Measurements from ENCODE around the gene CHCHD3.

CHCHD3 gene

GRCh38 chr7:132765861-132766260 lies 316.0 kb downstream of the CHCHD3 start:
- no peak for FAIRE-seq
- TF ChIP-seq SPI1 (IDR thresholded peaks at IDR 0.05; ENCODE audit: low read depth, low read length) (no peak), PAX5 (IDR thresholded peaks at IDR 0.05; ENCODE audit: insufficient read depth, low read length, severe bottlenecking) (no peak), POLR2AphosphoS5 (IDR thresholded peaks at IDR 0.05; ENCODE audit: low read depth, low read length) (no peak), POU2F2 (IDR thresholded peaks at IDR 0.05; ENCODE audit: low read depth, low read length) (no peak), TAF1 (IDR thresholded peaks at IDR 0.05; ENCODE audit: low read depth, low read length) (no peak), POLR2A (IDR thresholded peaks at IDR 0.05; ENCODE audit: low read depth, low read length) (no peak)
- DNase-seq (ENCODE audit: insufficient read length, low spot score): no peak

GRCh38 chr7:132764762-132765161 lies 317.1 kb downstream of the CHCHD3 start:
- TF ChIP-seq POLR2A (IDR thresholded peaks at IDR 0.05; ENCODE audit: low read depth, low read length): no peak
- no peak for FAIRE-seq
- no peak for DNase-seq (ENCODE audit: insufficient read length, low spot score)

- FAIRE-seq (no peak), DNase-seq (ENCODE audit: insufficient read length, low spot score) (no peak)
- TF ChIP-seq PAX5 (IDR thresholded peaks at IDR 0.05; ENCODE audit: insufficient read depth, low read length, severe bottlenecking): no peak
- TF ChIP-seq SPI1 (IDR thresholded peaks at IDR 0.05; ENCODE audit: low read depth, low read length): no peak
- TF ChIP-seq POLR2AphosphoS5 (IDR thresholded peaks at IDR 0.05; ENCODE audit: low read depth, low read length): no peak
- no peak for TF ChIP-seq POLR2A (IDR thresholded peaks at IDR 0.05; ENCODE audit: low read depth, low read length)
- no peak for TF ChIP-seq TAF1 (IDR thresholded peaks at IDR 0.05; ENCODE audit: low read depth, low read length)
- TF ChIP-seq POU2F2 (IDR thresholded peaks at IDR 0.05; ENCODE audit: low read depth, low read length): no peak
These were observed 321.0 kb downstream of the CHCHD3 start for GRCh38 chr7:132760866-132761265.

GRCh38 chr7:132760244-132760623 lies 321.7 kb downstream of the CHCHD3 start:
- no peak for TF ChIP-seq PAX5 (IDR thresholded peaks at IDR 0.05; ENCODE audit: insufficient read depth, low read length, severe bottlenecking)
- no peak for TF ChIP-seq POLR2A (IDR thresholded peaks at IDR 0.05; ENCODE audit: low read depth, low read length)
- no peak for TF ChIP-seq POU2F2 (IDR thresholded peaks at IDR 0.05; ENCODE audit: low read depth, low read length)
- TF ChIP-seq TAF1 (IDR thresholded peaks at IDR 0.05; ENCODE audit: low read depth, low read length): no peak
- TF ChIP-seq SPI1 (IDR thresholded peaks at IDR 0.05; ENCODE audit: low read depth, low read length): no peak
- TF ChIP-seq POLR2AphosphoS5 (IDR thresholded peaks at IDR 0.05; ENCODE audit: low read depth, low read length): no peak
- no peak for FAIRE-seq
- DNase-seq (ENCODE audit: insufficient read length, low spot score): no peak

GRCh38 chr7:132759482-132760243 lies 322.2 kb downstream of the CHCHD3 start:
- DNase-seq (ENCODE audit: insufficient read length, low spot score) (no peak), FAIRE-seq (no peak)
- TF ChIP-seq POU2F2 (IDR thresholded peaks at IDR 0.05; ENCODE audit: low read depth, low read length): no peak
- no peak for TF ChIP-seq POLR2A (IDR thresholded peaks at IDR 0.05; ENCODE audit: low read depth, low read length)
- no peak for TF ChIP-seq PAX5 (IDR thresholded peaks at IDR 0.05; ENCODE audit: insufficient read depth, low read length, severe bottlenecking)
- TF ChIP-seq TAF1 (IDR thresholded peaks at IDR 0.05; ENCODE audit: low read depth, low read length): no peak
- TF ChIP-seq POLR2AphosphoS5 (IDR thresholded peaks at IDR 0.05; ENCODE audit: low read depth, low read length): no peak
- TF ChIP-seq SPI1 (IDR thresholded peaks at IDR 0.05; ENCODE audit: low read depth, low read length): no peak

- FAIRE-seq (no peak), DNase-seq (ENCODE audit: insufficient read length, low spot score) (no peak)
- TF ChIP-seq POU2F2 (IDR thresholded peaks at IDR 0.05; ENCODE audit: low read depth, low read length): no peak
These were observed 322.9 kb downstream of the CHCHD3 start for GRCh38 chr7:132758986-132759385.

- TF ChIP-seq POLR2AphosphoS5 (IDR thresholded peaks at IDR 0.05; ENCODE audit: low read depth, low read length) (no peak), SPI1 (IDR thresholded peaks at IDR 0.05; ENCODE audit: low read depth, low read length) (no peak), POU2F2 (IDR thresholded peaks at IDR 0.05; ENCODE audit: low read depth, low read length) (no peak), PAX5 (IDR thresholded peaks at IDR 0.05; ENCODE audit: insufficient read depth, low read length, severe bottlenecking) (no peak), POLR2A (IDR thresholded peaks at IDR 0.05; ENCODE audit: low read depth, low read length) (no peak), TAF1 (IDR thresholded peaks at IDR 0.05; ENCODE audit: low read depth, low read length) (no peak)
- DNase-seq (ENCODE audit: insufficient read length, low spot score): no peak
- FAIRE-seq: no peak
These were observed 324.1 kb downstream of the CHCHD3 start for GRCh38 chr7:132757783-132758182.

- no peak for TF ChIP-seq SPI1 (IDR thresholded peaks at IDR 0.05; ENCODE audit: low read depth, low read length)
- no peak for TF ChIP-seq POLR2A (IDR thresholded peaks at IDR 0.05; ENCODE audit: low read depth, low read length)
- TF ChIP-seq POU2F2 (IDR thresholded peaks at IDR 0.05; ENCODE audit: low read depth, low read length): no peak
- no peak for TF ChIP-seq POLR2AphosphoS5 (IDR thresholded peaks at IDR 0.05; ENCODE audit: low read depth, low read length)
- no peak for TF ChIP-seq TAF1 (IDR thresholded peaks at IDR 0.05; ENCODE audit: low read depth, low read length)
- TF ChIP-seq PAX5 (IDR thresholded peaks at IDR 0.05; ENCODE audit: insufficient read depth, low read length, severe bottlenecking): no peak
- no peak for FAIRE-seq
- DNase-seq (ENCODE audit: insufficient read length, low spot score): no peak
These were observed 325.4 kb downstream of the CHCHD3 start for GRCh38 chr7:132756484-132756990.

- no peak for FAIRE-seq
- DNase-seq (ENCODE audit: insufficient read length, low spot score): no peak
- TF ChIP-seq SPI1 (IDR thresholded peaks at IDR 0.05; ENCODE audit: low read depth, low read length) (no peak), TAF1 (IDR thresholded peaks at IDR 0.05; ENCODE audit: low read depth, low read length) (no peak)
These were observed 326.1 kb downstream of the CHCHD3 start for GRCh38 chr7:132755538-132756483.

- FAIRE-seq (no peak), DNase-seq (ENCODE audit: insufficient read length, low spot score) (no peak)
- TF ChIP-seq POU2F2 (IDR thresholded peaks at IDR 0.05; ENCODE audit: low read depth, low read length): no peak
- no peak for TF ChIP-seq SPI1 (IDR thresholded peaks at IDR 0.05; ENCODE audit: low read depth, low read length)
- no peak for TF ChIP-seq POLR2A (IDR thresholded peaks at IDR 0.05; ENCODE audit: low read depth, low read length)
- TF ChIP-seq POLR2AphosphoS5 (IDR thresholded peaks at IDR 0.05; ENCODE audit: low read depth, low read length): no peak
- no peak for TF ChIP-seq TAF1 (IDR thresholded peaks at IDR 0.05; ENCODE audit: low read depth, low read length)
- TF ChIP-seq PAX5 (IDR thresholded peaks at IDR 0.05; ENCODE audit: insufficient read depth, low read length, severe bottlenecking): no peak
These were observed 329.5 kb downstream of the CHCHD3 start for GRCh38 chr7:132752431-132752830.
